Measurements from ENCODE around the gene SPEG.
A peak's percentile ranks its signal among the peaks of the same experiment; 100 is the strongest.

Gene SPEG

DNA sequence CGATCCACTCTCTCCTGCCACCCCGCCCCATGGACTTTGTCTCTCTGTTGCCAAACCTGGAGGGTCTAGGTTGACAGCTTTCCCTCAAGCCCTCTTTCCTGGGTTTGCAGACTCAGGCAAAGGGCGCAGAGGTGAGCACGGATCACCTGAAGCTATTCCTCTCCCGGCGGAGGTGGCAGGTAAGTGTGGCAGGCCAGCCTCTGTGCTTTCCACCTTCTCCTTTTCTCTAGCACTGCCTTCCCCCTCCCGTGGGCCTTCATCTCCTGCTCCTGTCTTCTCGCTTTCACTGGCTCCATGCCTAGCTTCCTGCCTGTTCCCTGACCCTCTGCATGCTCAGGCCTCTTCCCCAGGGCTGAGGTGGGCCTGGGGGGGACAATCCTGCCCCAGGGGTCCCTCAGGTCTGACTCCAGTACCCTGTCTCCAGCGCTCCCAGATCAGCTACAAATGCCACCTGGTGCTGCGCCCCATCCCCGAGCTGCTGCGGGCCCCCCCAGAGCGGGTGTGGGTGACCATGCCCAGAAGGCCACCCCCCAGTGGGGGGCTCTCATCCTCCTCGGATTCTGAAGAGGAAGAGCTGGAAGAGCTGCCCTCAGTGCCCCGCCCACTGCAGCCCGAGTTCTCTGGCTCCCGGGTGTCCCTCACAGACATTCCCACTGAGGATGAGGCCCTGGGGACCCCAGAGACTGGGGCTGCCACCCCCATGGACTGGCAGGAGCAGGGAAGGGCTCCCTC is 48.2 kb downstream of the SPEG start:
- DNase-seq: no peak

DNA sequence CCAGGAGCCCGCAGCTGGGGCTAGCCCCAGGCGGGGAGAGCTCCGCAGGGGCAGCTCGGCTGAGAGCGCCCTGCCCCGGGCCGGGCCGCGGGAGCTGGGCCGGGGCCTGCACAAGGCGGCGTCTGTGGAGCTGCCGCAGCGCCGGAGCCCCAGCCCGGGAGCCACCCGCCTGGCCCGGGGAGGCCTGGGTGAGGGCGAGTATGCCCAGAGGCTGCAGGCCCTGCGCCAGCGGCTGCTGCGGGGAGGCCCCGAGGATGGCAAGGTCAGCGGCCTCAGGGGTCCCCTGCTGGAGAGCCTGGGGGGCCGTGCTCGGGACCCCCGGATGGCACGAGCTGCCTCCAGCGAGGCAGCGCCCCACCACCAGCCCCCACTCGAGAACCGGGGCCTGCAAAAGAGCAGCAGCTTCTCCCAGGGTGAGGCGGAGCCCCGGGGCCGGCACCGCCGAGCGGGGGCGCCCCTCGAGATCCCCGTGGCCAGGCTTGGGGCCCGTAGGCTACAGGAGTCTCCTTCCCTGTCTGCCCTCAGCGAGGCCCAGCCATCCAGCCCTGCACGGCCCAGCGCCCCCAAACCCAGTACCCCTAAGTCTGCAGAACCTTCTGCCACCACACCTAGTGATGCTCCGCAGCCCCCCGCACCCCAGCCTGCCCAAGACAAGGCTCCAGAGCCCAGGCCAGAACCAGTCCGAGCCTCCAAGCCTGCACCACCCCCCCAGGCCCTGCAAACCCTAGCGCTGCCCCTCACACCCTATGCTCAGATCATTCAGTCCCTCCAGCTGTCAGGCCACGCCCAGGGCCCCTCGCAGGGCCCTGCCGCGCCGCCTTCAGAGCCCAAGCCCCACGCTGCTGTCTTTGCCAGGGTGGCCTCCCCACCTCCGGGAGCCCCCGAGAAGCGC is 49.1 kb downstream of the SPEG start:
- no peak for DNase-seq

DNA sequence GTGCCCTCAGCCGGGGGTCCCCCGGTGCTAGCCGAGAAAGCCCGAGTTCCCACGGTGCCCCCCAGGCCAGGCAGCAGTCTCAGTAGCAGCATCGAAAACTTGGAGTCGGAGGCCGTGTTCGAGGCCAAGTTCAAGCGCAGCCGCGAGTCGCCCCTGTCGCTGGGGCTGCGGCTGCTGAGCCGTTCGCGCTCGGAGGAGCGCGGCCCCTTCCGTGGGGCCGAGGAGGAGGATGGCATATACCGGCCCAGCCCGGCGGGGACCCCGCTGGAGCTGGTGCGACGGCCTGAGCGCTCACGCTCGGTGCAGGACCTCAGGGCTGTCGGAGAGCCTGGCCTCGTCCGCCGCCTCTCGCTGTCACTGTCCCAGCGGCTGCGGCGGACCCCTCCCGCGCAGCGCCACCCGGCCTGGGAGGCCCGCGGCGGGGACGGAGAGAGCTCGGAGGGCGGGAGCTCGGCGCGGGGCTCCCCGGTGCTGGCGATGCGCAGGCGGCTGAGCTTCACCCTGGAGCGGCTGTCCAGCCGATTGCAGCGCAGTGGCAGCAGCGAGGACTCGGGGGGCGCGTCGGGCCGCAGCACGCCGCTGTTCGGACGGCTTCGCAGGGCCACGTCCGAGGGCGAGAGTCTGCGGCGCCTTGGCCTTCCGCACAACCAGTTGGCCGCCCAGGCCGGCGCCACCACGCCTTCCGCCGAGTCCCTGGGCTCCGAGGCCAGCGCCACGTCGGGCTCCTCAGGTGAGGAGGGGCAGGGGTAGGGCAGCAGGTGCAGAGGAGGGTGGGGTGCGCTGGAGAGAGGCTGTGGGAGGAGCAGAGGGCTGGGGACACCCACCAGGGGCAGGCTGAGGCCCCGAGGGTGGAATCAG is 49.9 kb downstream of the SPEG start:
- no peak for DNase-seq

GRCh38 chr2:219485201-219485580 is 50.5 kb downstream of the SPEG start:
- DNase-seq: no peak

DNA sequence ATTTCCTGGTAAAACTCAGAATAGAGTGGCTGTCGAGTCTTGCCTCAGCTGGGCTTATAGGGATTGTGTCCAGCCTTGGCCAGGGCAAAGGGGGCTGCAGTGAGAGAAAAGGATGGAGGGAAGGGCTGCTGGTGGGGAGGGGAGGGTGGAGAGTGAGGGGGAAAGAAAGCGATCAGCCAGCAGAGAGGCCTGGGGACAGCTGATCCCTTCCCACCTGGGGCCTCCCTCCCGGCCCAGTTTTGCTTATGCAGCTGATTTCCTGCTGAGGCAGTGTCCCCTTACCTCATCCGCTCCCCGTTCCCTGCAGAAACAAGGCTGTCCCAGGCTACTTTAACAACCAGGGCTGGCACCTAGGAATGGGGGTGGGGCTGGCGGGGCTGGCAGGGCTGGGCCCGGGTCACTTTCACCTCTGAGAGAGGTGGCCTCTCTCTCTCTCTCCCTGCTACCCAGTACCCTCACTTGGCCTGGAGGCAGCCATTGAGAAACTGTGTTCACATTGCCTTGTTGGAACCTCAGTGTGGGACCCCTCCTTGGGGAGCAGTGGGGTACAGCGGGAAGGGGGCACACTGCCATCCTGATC is 51.8 kb downstream of the SPEG start:
- DNase-seq: no peak

- DNase-seq: no peak
Observed at GRCh38 chr2:219488149-219488843, 53.7 kb downstream of the SPEG start.

DNA sequence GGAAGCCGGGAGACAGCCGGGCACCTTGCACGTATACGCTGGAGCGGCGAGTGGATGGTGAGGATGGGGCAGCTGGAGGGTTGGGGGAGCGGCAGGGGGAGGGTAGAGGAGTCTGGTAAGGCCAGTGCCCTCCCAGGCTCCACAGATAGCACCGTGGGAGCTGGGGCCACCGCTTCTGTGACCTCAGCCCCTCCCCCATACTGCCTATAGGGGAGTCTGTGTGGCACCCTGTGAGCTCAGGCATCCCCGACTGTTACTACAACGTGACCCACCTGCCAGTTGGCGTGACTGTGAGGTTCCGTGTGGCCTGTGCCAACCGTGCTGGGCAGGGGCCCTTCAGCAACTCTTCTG is 54.2 kb downstream of the SPEG start:
- no peak for DNase-seq

DNA sequence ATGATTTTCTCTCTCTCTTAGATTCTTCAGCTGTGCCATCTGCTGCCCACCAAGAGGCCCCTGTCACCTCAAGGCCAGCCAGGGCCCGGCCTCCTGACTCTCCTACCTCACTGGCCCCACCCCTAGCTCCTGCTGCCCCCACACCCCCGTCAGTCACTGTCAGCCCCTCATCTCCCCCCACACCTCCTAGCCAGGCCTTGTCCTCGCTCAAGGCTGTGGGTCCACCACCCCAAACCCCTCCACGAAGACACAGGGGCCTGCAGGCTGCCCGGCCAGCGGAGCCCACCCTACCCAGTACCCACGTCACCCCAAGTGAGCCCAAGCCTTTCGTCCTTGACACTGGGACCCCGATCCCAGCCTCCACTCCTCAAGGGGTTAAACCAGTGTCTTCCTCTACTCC is 54.7 kb downstream of the SPEG start:
- no peak for DNase-seq

DNA sequence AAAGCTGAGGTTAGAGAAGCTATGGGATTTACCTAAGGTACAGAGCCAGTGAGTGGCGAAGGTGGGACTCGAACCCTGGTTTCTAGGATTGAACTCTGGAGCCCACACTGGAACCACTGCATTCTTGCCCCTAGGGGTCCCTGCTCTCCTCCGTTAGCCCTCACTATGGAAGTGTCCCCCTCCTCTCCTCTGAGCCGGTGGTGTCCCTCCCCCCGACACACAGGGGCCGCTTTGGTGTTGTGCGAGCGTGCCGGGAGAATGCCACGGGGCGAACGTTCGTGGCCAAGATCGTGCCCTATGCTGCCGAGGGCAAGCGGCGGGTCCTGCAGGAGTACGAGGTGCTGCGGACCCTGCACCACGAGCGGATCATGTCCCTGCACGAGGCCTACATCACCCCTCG is 55.5 kb downstream of the SPEG start:
- DNase-seq: no peak

DNA sequence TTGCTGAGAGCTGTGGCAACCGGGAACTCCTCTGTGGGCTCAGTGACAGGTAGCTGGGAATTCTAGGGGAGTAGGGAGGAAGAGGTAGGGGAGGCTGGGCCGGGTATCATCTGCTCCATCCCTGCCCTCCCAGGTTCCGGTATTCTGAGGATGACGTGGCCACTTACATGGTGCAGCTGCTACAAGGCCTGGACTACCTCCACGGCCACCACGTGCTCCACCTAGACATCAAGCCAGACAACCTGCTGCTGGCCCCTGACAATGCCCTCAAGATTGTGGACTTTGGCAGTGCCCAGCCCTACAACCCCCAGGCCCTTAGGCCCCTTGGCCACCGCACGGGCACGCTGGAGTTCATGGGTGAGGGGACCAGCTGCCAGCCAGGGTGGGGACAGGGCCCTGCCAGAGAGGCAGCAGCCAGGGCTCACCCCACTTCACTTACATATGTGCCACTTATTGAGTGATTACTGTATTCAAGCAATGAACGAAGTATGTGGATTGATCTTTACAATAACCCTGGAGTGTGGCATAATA is 56.0 kb downstream of the SPEG start:
- DNase-seq: no peak

DNA sequence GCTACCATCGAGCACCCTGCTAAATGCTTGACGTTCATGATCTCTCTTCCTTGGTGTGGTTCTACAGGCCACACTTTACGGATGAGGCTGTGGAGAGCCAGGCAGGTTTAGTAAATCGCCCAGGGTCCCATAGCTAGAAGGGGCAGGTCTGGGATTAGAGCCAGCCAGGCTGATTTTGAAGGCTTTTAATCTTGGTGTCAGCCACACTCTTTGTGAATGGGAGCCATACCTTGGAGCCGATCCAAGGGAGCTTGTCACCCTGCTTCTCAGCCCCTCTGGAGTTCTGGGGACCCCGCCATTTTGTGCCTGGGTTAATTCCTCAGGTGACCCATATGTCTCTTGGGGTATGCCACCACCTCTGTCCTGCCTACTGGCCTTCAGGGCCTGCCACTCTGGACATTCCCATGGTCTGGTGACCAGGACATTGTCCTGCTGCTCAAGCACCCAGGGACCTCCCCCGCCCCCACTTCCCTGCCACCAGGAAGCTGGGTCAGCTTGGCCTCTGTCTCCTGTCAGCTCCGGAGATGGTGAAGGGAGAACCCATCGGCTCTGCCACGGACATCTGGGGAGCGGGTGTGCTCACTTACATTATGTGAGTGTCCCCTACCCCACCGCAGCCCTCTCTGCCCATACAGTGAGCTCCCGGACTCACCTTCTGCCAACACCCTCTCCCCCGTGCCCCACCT is 56.8 kb downstream of the SPEG start:
- no peak for DNase-seq

DNA sequence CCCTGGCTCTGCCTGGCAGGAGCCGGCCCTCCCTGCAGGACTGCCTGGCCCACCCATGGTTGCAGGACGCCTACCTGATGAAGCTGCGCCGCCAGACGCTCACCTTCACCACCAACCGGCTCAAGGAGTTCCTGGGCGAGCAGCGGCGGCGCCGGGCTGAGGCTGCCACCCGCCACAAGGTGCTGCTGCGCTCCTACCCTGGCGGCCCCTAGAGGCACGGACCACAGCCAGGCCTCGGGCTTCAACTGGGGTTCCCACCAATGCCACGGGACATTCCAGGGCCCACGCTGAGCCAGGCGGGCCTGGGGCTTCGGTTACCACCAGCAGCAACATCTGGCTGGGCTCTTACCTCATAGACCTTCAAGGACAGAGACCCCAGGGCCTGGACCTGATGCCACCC is 57.9 kb downstream of the SPEG start:
- DNase-seq: no peak

GRCh38 chr2:219493086-219493485 is 58.4 kb downstream of the SPEG start:
- DNase-seq: no peak

- no peak for DNase-seq
Observed at GRCh38 chr2:219494952-219495530, 60.4 kb downstream of the SPEG start.

DNA sequence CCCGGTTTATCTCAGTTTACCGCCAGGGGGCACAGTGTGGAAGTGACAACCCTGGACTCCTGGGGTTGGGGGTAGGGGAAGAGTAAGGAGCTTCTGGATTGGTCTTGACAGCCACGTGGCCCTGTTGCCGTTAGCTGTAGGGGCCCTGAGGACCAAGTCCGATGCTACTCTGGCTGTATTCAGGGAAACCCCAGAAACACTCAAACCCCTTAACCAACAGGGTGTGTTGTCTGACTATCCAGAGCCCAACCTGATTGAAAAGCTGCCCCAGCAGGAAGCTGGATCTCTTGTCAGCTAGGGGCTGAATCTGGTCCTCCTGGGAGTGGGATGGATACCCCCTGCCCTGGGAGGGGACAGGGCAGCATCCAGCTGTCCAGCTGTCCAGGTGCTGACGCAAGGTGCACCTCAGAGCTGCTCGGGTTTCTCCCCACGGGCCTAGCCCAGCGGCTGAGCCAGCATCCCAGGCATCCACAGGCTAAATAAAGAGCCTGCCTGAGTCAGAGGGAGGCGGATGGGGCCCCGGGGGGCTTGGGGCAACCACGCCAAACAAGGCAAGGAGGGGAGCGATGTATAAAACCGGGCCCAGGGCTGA is 61.0 kb downstream of the SPEG start:
- DNase-seq: peak; percentile 68

DNA sequence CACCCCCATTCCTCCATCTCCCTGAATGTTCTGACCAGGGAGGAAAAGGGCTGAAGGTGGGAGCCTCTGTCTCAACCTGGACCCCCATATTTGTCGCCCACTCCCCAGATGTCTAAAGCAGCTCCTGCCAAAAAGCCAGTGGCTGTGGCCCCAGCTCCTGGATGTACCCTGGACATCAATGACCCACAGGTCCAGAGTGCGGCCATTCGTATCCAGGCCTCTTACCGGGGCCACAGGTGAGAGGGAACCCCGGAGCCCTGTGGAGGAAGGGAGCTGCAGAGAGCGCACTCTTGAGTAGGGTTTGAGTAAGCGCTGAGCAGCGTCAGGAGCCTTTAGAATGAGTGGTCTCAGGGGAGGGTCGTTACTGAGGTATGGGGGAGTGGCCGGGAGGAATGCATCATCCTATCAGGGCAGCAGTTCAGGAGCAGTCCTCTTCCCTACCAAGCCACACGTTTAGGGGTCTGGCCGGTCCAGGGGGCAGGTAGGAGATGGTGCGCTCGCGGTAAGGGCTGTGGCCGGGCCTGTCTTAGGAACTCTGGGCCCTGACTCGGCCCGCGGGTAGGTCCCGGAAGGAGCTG is 61.7 kb downstream of the SPEG start:
- no peak for DNase-seq

- no peak for DNase-seq
Observed at GRCh38 chr2:219496825-219497494, 62.3 kb downstream of the SPEG start.

DNA sequence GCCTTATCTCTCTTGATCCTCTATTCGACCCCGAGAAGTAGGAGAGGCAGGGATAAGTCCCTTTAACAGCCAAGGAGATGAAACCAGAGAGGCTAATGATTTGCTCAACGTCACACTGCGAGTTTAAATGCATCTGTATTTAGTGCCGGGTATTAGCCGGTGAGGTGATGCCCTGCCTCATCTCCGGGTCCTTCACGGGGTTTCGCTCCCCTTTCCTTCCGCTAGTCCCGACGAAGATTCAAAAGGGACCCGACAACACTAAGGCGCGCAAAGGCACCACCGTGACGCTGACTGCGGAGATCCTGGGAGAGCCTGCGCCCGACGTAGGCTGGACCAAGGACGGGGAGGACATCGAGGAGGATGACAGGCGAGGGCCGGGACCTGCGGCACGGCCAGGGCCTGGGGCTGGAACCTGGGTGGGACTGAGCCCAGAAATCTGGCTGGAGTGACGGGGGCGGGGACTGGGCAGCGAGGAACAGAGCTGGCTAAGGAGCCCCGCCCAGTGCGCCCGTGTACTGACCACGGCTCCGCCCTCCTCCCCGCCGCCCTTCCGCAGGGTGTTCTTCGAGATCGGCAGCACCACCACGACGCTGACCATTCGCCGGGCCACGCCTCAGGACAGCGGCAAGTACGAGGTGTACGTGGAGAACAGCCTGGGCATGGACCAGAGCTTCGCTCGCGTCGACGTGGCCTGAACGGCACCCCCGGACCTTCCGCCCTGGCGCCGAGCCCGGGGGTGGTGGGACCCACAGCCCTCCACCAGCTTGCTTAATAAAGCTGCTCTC is 63.0 kb downstream of the SPEG start:
- peak; percentile 90 for DNase-seq

All from femur (tissue), 1 donor.